Measurements from ENCODE around the gene PRF1.

GRCh38 chr10:70598857-70599295 lies 3.7 kb downstream of the PRF1 start:
- TF ChIP-seq CTCF (IDR thresholded peaks at IDR 0.05; ENCODE audit: low read depth, low read length, missing input control) (no peak), TAF1 (conservative IDR thresholded peaks at IDR 0.05) (no peak), SP1 (IDR thresholded peaks at IDR 0.05) (no peak), REST (IDR thresholded peaks at IDR 0.05) (no peak), JUND (IDR thresholded peaks at IDR 0.05) (no peak), MAX (IDR thresholded peaks at IDR 0.05) (no peak), YY1 (IDR thresholded peaks at IDR 0.05) (no peak), RAD21 (IDR thresholded peaks at IDR 0.05) (no peak), RXRA (IDR thresholded peaks at IDR 0.05) (no peak)
